ENCODE results near the gene CEP95. TPM values are rescaled to one million over a fixed set of nuclear protein-coding genes. Genes with fewer than 3 reads are reported as not detected.
A peak's percentile ranks its signal among the peaks of the same experiment; 100 is the strongest.

CEP95 gene
- total and polyA plus RNA-seq, 2 of the 13 experiments (the other 11 are each of a cell fraction or from before 2014, with no cell fraction given) = 65.9 to 68.8 TPM

DNA sequence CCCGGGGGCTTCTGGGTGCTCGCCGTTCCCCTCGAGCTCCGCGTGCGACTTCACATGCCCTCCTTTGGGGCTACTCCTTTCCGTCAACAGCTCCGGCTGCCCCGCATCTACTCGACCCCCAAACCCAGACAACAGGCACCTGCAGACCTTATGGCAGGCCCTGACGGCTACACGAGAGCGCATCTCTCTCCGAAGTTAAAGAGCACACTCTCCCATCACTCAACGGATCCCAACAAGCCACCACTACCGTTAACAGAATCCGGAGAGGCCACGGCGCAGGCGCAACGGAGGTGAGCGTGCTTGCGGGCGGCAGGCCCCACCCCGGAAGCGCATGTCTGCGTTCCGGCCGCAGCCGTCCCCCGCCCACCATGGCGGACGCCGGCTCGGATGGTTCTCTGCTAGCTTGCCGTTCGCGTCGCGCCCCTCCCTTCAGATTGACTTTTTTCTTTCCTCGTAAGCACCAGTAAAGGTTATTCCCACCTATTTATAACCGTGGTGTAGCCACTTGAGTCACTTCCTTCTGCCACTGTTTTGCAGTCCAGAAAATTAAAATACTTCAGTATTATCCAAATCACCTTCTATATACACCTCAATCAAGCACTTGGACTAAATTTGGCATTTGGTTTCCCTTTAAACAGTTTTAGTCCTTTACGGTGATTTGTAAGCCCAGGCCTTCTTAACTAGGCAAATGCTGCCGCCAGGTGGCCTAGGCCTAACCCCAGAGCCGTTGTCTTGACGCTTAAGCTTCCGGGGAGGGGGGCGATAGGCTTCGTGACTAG lies 9.8 kb upstream of the CEP95 start, which contains the start of gene POLG2 (continued):
- TF ChIP-seq, protein P1, sequence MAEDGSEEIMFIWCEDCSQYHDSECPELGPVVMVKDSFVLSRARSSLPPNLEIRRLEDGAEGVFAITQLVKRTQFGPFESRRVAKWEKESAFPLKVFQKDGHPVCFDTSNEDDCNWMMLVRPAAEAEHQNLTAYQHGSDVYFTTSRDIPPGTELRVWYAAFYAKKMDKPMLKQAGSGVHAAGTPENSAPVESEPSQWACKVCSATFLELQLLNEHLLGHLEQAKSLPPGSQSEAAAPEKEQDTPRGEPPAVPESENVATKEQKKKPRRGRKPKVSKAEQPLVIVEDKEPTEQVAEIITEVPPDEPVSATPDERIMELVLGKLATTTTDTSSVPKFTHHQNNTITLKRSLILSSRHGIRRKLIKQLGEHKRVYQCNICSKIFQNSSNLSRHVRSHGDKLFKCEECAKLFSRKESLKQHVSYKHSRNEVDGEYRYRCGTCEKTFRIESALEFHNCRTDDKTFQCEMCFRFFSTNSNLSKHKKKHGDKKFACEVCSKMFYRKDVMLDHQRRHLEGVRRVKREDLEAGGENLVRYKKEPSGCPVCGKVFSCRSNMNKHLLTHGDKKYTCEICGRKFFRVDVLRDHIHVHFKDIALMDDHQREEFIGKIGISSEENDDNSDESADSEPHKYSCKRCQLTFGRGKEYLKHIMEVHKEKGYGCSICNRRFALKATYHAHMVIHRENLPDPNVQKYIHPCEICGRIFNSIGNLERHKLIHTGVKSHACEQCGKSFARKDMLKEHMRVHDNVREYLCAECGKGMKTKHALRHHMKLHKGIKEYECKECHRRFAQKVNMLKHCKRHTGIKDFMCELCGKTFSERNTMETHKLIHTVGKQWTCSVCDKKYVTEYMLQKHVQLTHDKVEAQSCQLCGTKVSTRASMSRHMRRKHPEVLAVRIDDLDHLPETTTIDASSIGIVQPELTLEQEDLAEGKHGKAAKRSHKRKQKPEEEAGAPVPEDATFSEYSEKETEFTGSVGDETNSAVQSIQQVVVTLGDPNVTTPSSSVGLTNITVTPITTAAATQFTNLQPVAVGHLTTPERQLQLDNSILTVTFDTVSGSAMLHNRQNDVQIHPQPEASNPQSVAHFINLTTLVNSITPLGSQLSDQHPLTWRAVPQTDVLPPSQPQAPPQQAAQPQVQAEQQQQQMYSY (CRISPR knock-in tag; IDR thresholded peaks at IDR 0.05) = no peak
- TF ChIP-seq ZNF703 (CRISPR knock-in tag; IDR thresholded peaks at IDR 0.05; ENCODE audit: borderline replicate concordance) = peak; percentile 75; the same call in 1 of the 2 replicates
- TF ChIP-seq JDP2 (CRISPR knock-in tag; IDR thresholded peaks at IDR 0.05; ENCODE audit: borderline replicate concordance) = no peak
- TF ChIP-seq ZNF878 (CRISPR knock-in tag; IDR thresholded peaks at IDR 0.05) = peak; percentile 97
- no peak for TF ChIP-seq ZNF383 (CRISPR knock-in tag; IDR thresholded peaks at IDR 0.05; ENCODE audit: borderline replicate concordance)
- TF ChIP-seq CENPBD1 (CRISPR knock-in tag; IDR thresholded peaks at IDR 0.05; ENCODE audit: borderline replicate concordance, low read depth) = 0 out of 2 replicates have a peak, but pooled peaks have one; percentile 49
- TF ChIP-seq MZF1 (CRISPR knock-in tag; IDR thresholded peaks at IDR 0.05; ENCODE audit: borderline replicate concordance) = no peak; the same call in 1 of the 2 replicates
- TF ChIP-seq, protein P2, sequence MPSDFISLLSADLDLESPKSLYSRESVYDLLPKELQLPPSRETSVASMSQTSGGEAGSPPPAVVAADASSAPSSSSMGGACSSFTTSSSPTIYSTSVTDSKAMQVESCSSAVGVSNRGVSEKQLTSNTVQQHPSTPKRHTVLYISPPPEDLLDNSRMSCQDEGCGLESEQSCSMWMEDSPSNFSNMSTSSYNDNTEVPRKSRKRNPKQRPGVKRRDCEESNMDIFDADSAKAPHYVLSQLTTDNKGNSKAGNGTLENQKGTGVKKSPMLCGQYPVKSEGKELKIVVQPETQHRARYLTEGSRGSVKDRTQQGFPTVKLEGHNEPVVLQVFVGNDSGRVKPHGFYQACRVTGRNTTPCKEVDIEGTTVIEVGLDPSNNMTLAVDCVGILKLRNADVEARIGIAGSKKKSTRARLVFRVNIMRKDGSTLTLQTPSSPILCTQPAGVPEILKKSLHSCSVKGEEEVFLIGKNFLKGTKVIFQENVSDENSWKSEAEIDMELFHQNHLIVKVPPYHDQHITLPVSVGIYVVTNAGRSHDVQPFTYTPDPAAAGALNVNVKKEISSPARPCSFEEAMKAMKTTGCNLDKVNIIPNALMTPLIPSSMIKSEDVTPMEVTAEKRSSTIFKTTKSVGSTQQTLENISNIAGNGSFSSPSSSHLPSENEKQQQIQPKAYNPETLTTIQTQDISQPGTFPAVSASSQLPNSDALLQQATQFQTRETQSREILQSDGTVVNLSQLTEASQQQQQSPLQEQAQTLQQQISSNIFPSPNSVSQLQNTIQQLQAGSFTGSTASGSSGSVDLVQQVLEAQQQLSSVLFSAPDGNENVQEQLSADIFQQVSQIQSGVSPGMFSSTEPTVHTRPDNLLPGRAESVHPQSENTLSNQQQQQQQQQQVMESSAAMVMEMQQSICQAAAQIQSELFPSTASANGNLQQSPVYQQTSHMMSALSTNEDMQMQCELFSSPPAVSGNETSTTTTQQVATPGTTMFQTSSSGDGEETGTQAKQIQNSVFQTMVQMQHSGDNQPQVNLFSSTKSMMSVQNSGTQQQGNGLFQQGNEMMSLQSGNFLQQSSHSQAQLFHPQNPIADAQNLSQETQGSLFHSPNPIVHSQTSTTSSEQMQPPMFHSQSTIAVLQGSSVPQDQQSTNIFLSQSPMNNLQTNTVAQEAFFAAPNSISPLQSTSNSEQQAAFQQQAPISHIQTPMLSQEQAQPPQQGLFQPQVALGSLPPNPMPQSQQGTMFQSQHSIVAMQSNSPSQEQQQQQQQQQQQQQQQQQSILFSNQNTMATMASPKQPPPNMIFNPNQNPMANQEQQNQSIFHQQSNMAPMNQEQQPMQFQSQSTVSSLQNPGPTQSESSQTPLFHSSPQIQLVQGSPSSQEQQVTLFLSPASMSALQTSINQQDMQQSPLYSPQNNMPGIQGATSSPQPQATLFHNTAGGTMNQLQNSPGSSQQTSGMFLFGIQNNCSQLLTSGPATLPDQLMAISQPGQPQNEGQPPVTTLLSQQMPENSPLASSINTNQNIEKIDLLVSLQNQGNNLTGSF (CRISPR knock-in tag; IDR thresholded peaks at IDR 0.05) = no peak; the same call in 1 of the 2 replicates
- TF ChIP-seq ZNF776 (CRISPR knock-in tag; IDR thresholded peaks at IDR 0.05) = peak; percentile 94
- TF ChIP-seq ZNF292 (CRISPR knock-in tag; IDR thresholded peaks at IDR 0.05; ENCODE audit: borderline replicate concordance, low read depth) = peak; percentile 72; the same call in 1 of the 2 replicates
- TF ChIP-seq TBX3 (IDR thresholded peaks at IDR 0.05; ENCODE audit: borderline replicate concordance) = no peak
- peak; percentile 88 for TF ChIP-seq IKZF5 (CRISPR knock-in tag; IDR thresholded peaks at IDR 0.05)
- peak; percentile 95 for TF ChIP-seq ARNT2 (CRISPR knock-in tag; IDR thresholded peaks at IDR 0.05; ENCODE audit: low read depth)
- no peak for TF ChIP-seq ATF7 (IDR thresholded peaks at IDR 0.05)
- peak; percentile 88 for TF ChIP-seq ATF7 (CRISPR knock-in tag; IDR thresholded peaks at IDR 0.05)
- TF ChIP-seq SIN3B (IDR thresholded peaks at IDR 0.05; ENCODE audit: low read length) = no peak
- TF ChIP-seq RXRB (CRISPR knock-in tag; IDR thresholded peaks at IDR 0.05; ENCODE audit: borderline replicate concordance) = peak; percentile 40
- TF ChIP-seq ZNF34 (CRISPR knock-in tag; IDR thresholded peaks at IDR 0.05; ENCODE audit: borderline replicate concordance) = peak; percentile 87; the same call in 1 of the 2 replicates
- no peak for TF ChIP-seq NR3C1 (CRISPR knock-in tag; IDR thresholded peaks at IDR 0.05)

Measured in HepG2 (cell line).